HG02884 (cell line): ENCODE results near the gene FBLN2.

Experiments
- ATAC-seq: cut with Tn5 transposase; IDR thresholded peaks from one replicate; pipeline ENCODE4 v1.9.1; 2021; ENCODE audit warnings: mild to moderate bottlenecking, moderate library complexity; ENCODE audit not compliant: unreplicated experiment

FBLN2 gene

GRCh38 chr3:13656584-13657301 lies 107.8 kb downstream of the FBLN2 start:
- no peak for ATAC-seq

GRCh38 chr3:13657660-13658435 lies 108.9 kb downstream of the FBLN2 start:
- no peak for ATAC-seq

DNA sequence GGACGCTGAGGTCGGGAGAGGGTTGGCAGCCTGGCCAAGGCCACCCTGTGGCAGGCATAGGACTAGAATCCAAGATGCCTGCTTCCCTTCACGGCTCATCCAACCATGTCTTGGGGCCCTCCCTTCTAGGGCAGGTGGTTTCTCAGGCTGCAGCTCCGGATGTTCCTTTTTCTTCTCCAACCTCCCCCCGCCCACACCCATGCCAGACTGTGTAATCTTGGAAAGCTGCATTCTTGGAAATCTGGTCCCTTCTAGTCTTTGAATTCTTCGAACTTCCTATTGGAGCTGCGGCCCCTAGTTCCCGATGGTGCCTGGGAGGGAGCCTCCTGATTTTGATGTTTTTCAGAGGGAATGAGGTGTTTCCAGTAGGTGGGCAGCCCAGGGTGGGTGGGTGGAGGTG lies 109.8 kb downstream of the FBLN2 start:
- no peak for ATAC-seq

DNA sequence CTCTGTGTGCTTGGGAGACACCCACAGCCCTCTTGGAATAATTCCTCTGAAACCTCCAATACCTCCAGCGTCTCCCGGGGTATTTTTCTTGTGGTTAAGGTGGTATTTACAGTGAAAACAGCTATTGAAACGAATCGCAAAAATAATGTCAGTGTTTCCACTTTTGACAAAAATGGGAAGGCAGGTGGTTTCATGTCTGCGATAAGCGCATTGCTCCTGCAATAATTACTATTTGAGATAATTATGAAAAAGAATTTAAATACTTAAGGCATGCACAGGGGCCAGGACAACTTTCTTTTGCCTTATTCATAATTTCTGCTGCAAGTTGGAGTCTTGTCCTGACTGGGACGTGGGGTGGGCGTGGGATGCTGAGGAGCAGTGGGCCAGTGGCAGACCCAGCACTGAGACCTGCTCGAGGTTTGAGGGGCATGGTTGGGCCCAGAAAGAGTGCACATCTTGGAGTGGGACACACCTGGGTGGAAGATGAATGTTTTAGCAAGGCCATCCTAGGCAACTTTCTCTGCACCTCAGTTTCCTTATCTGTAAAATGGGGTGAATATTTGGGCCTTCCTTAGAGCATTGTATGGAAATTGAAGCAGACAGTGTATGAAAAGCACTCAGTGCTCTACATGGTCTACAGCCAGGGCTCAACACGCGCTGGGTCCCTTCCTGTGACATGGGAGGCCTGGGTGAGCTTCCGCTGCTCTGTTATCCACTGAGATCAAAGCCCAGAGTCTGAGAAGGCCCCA lies 110.5 kb downstream of the FBLN2 start:
- no peak for ATAC-seq

DNA sequence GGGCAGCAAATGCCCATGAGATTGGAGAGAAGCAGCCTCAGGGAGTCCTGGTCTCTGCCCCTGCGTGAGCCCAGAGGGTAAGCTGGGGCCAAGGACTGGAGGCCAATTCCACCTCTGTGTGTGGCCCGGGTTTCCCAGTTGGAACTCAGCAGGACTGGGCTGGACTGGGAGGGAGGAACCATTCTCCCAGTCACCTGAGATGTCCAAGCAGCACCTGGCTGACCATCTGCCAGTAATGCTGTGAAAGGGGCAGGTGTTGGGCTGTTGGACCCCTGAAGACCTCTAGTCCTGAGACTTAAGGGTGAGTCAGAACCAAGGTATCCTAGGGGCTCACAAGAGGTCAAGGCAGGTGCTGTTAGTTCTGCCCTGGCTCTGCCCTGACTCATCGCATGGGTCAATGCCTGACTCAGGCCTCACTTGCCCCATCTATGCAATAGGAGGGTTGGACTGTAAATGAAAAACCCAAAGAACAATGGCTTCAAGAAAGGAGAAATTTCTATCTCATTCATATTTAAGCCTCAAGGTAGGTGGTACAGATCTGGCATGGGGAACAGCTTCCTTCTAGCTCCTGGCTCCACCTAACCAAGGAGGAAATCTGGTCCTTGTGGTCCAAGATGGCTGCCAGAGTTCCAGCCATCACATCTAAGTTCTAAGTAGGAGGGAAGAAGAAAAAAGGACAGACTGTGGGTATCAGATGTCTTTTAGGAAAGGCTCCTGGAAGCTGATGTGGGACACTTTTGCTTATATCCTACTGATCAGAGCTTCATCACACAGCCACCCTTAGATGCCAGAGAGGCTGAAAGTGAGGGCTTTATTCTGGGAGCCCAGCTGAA lies 111.3 kb downstream of the FBLN2 start:
- ATAC-seq, result no peak

DNA sequence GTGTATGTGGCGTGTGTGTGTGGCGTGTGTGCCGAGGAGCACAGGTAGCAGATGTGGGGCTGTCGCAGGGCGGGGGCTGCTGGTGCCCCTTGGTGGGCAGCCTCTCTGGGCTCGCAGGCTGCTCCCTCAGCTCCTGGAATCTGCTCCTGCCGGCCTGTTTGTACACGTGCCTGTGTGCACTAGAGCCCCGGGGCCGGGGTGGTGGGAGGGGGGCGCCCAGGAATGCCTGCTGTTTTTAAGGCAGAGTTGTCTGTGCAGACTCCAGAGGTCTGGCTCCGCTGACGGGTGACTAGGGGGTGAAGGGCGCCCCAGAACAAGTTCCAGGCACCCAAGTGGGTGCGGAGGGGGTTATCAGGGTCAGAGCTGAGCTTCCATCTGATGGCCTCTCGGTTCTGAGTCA lies 112.2 kb downstream of the FBLN2 start:
- ATAC-seq, result no peak

- no peak for ATAC-seq
Observed at GRCh38 chr3:13662238-13662847, 113.4 kb downstream of the FBLN2 start.

DNA sequence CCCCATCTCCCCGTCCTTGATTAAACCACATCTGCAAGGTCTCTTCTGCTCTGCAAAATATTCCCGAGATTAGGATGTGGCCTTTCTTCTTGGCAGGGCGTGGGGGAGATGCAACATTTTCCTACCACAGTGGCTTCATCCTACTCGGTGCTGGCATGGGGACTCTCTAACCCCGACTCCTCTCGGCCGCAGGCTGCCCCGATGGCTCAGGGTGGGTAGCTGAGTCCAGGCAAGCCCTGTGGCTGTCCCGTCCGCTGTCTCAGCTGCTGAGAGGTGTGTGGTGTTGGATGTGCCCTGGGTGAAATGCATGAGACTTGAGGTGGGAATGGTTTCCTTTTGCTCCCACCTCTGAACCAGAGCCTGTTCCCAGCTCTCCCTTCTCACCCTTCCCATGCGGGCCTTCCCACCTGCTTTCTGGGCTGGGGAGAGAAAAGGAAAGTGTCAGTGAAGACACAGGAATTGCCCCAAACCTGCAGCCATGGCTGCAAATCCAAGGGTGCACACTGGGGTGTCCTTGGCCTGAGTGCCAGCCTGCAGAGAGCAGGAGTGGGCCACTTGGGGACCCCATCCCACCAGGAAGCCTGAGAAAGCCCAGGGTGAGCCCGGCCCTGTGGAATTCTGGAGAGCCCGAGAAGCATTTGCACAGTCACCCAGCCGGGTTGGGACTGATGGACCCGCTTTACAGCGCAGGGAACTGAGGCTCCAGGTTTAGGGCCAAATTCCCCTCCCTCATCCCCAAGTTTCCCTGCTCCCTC lies 115.0 kb downstream of the FBLN2 start:
- no peak for ATAC-seq

DNA sequence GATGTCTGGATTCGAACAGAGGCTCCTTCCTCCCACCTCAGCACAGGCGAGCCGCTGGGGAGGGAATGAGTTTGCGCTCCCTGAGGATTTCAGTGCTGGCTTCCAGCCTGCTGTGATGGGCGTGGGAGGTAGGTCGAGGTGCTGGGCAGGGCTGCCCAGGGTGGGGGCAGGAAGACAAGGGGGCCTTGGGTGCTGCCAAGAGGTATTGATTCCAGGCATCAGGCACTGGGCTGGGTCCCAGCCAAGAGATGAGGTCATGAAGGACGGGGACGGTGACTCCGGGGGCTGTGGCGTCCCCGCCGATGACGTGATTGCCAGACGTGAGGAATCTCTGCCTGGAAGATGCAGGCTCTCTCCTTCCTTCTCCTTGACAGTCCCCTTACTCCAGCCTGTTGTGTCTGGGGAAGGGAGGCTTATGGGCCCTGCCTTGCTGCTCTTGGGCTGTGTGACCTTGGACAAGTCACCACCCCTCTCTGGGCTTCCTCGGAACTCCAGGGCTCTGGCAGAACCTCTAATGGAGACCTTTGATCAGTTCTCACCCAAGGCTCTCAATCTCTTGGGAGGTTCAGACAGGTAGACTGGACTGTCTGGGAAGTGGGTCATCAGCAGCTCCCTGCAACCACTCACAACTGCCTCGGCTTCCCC lies 116.8 kb downstream of the FBLN2 start:
- ATAC-seq, result no peak

GRCh38 chr3:13666227-13666619 lies 117.3 kb downstream of the FBLN2 start:
- no peak for ATAC-seq

DNA sequence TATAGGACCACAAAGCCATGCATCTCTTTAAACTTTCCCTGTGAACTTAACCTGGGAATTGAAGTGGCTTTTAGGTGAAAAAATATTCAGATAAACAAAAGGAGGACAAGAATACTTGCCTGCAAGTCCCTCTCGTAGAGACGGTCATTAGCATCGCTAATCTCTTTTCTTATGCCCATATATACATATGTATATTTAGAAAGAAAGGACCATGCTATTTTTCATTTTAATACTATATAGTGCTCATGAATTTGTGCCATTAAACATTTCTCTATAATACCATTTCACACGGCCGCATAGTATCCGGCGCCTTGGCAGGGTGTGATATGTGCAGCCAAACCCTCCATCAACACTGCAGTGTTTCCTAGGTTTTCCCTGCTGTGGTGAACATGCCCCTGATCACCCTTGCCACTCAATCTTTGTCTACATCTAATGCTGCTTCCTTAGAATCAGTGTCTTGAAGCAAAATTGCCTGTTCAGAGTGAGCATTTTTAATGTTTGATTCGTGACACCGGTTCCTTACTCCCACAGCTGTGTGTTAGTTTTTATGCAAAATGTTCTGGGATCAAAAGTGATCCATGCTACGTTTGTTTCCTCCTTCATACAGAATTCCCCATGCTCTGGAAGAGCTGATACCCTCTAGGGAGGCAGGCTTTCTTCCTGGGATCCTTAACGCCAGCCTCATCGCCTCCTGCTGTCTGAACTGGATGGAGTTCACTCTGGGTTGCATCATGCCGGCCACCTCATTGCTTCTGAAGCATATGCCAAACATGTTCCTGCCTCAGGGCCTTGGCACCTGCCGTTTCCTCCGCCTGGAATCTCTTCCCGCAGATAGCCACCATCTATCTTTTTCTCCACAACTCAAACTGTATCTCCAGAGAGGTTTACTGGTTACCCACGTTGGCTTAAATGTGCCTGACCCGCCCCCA lies 118.1 kb downstream of the FBLN2 start:
- ATAC-seq, result no peak

GRCh38 chr3:13668136-13668535 lies 119.2 kb downstream of the FBLN2 start:
- ATAC-seq, result no peak

GRCh38 chr3:13669457-13669856 lies 120.5 kb downstream of the FBLN2 start:
- ATAC-seq, result no peak

DNA sequence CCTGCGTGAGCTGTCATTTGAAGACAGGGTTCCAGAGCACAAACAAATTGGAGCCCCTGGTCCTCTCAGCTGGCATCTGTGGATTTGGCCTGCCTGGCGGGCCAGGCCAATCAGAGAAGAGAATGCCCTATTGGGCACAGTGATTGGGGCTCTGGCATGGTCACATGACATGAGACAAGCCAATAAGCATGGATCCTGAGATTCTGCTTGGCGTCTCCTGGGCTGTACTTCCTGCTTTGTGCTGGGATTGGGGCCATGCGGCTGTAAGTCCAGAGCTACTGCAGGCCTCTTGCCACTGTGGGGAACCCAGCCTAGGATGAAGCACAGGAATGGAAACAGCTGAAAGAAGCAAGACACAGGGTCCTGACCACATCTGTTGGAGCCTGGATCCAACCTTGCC lies 121.4 kb downstream of the FBLN2 start:
- no peak for ATAC-seq

DNA sequence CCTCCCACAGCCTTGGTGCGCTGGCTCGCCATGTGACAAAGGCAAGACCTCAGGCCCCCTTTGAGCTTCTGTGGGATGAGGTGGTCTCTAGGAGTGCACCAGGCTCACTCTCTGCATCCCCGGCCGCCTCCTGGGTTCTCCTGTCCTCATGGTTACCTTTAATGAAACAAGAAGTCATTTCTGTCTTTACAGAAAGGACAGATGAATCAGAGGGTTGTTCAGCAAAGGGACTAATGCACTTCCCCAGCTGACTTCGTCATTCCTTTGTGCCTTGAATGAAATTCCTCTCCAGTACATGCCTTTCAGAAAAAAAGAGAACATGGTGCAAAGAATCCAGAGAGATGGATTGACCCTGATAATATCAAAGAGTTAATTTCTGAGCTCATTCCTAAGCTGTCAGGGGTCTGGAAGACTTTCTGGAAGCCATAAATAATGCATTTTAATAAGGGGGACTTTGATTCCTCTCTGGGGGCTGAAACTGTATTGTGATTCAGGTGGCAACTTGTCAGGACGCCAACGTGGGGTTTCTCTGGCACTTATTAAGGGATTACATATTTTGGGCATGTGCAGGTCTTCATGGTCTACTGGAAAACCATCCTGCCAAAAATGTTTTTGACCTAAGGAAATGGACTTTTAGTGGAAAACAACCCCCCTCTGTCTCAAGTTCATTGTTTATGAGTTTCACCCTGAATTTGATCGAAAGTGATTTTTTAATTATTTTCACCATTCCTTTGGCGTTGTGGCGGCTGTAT lies 122.7 kb downstream of the FBLN2 start:
- ATAC-seq, result no peak

DNA sequence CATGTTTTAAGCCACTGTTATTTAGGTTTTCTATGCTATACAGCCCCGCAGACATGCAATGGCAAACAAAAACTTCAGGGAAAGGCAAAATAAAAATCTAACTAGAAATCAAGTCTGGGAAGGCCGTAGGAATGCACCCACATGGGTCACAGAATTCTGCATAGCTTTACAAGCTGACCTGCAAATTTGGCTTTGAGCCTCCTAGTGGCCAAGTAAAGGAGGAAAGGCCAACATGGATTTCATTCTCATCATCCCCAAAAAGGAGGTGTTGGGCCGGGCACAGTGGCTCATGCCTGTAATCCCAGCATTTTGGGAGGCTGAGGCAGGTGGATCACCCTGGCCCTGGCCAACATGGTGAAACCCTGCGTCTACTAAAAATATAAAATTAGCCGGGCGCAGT lies 124.3 kb downstream of the FBLN2 start:
- ATAC-seq, result no peak

- ATAC-seq, result no peak
Observed at GRCh38 chr3:13674538-13675185, 125.7 kb downstream of the FBLN2 start.
